ENCODE data around the gene EVA1B. TPM values are rescaled to one million over a fixed set of nuclear protein-coding genes. Genes with fewer than 3 reads are reported as not detected.

The EVA1B gene
- total and polyA plus RNA-seq, 2 of the 13 experiments (the other 11 are each of a cell fraction or from before 2014, with no cell fraction given), result 3.9 to 6.6 TPM

GRCh38 chr1:36276688-36277087 lies 46.8 kb downstream of the EVA1B start:
- no peak overlapping the region for H3K4me3 ChIP-seq (replicated peaks in 1 of 3; ENCODE audit: insufficient read depth in 1 of 3, low read depth in 2 of 3, low read length in 3 of 3)
- no TSS peak for BruUV-seq (replicated peaks)
- peaks cover 8% of the 10 kb centered on the region; the same call in 1 of the 2 replicates for H3K4me1 ChIP-seq (ENCODE audit: insufficient read depth, low read length)
- H3K9ac ChIP-seq (ENCODE audit: insufficient read depth, low read depth, low read length), result no peak overlapping the region
- ChIA-PET CTCF (ENCODE audit: low intra/inter-chr PET ratio, low total read pairs) (no interaction called here), POLR2A (no interaction called here)
- H2AFZ ChIP-seq (ENCODE audit: low read length), result no peak overlapping the region
- 95% methylated on average over 6 of the region's 6 CpGs for WGBS (ENCODE audit: low lambda C conversion rate)
- no peaks in the 10 kb centered on the region for H4K20me1 ChIP-seq (ENCODE audit: insufficient read depth, low read length)
- FAIRE-seq, result no peak
- no peak for DNase-seq (ENCODE audit: low spot score)
- intact Hi-C loops (cut with micrococcal nuclease; ENCODE audit: unreplicated experiment), result no loop called here
- H3K27ac ChIP-seq (ENCODE audit: extremely low read length, insufficient read depth, low read length), result no peak overlapping the region
- H3K9me3 ChIP-seq (ENCODE audit: low read length), result no peaks in the 10 kb centered on the region
- no peaks in the 10 kb centered on the region for H3K27me3 ChIP-seq (ENCODE audit: control insufficient read depth in 1 of 2, insufficient read depth in 2 of 2, low read length in 2 of 2)
- H3K4me2 ChIP-seq (ENCODE audit: low read depth, low read length), result no peak overlapping the region
- H3K36me3 ChIP-seq (replicated peaks in 1 of 2; ENCODE audit: control insufficient read depth in 1 of 2, insufficient read depth in 2 of 2, low read length in 2 of 2), result peaks cover 1 to 36% of the 10 kb centered on the region in 2 experiments; a peak in 4 of 5 replicates
- no peak for ATAC-seq
- H3K79me2 ChIP-seq (ENCODE audit: insufficient read depth, low read length), result peaks cover 65% of the 10 kb centered on the region
- in situ Hi-C loops (cut with HindIII; ENCODE audit: extremely low pct_ligation_motif_present, low pct_unique_long_range_greater_than_20kb), result no loop called here
- TF ChIP-seq ZNF121 (CRISPR knock-in tag; IDR thresholded peaks at IDR 0.05), result no peak
- TF ChIP-seq ZFP36 (IDR thresholded peaks at IDR 0.05; ENCODE audit: borderline replicate concordance, low read depth, low read length, partially characterized antibody), result no peak
- TF ChIP-seq MBNL3 (CRISPR knock-in tag; conservative IDR thresholded peaks at IDR 0.05), result no peak
- TF ChIP-seq ZNF639 (CRISPR knock-in tag; conservative IDR thresholded peaks at IDR 0.05), result no peak
- TF ChIP-seq U2AF2 (IDR thresholded peaks at IDR 0.05; ENCODE audit: low read depth, low read length), result no peak
- TF ChIP-seq RFXAP (CRISPR knock-in tag; IDR thresholded peaks at IDR 0.05; ENCODE audit: borderline replicate concordance), result no peak
- TF ChIP-seq RBFOX2 (IDR thresholded peaks at IDR 0.05; ENCODE audit: low read depth, low read length), result no peak
- TF ChIP-seq ZBTB34 (CRISPR knock-in tag; IDR thresholded peaks at IDR 0.05), result no peak
- no peak for TF ChIP-seq AGO1 (IDR thresholded peaks at IDR 0.05; ENCODE audit: low read depth, low read length, poor library complexity, severe bottlenecking)
- no peak for TF ChIP-seq TAF15 (IDR thresholded peaks at IDR 0.05; ENCODE audit: low read depth, low read length, poor library complexity, severe bottlenecking)
- TF ChIP-seq ZNF280D (CRISPR knock-in tag; IDR thresholded peaks at IDR 0.05), result no peak
- TF ChIP-seq ZNF337 (CRISPR knock-in tag; IDR thresholded peaks at IDR 0.05; ENCODE audit: borderline replicate concordance, low read depth), result no peak
- no peak for TF ChIP-seq ZNF792 (CRISPR knock-in tag; IDR thresholded peaks at IDR 0.05)
- no peak for TF ChIP-seq ZNF17 (CRISPR knock-in tag; IDR thresholded peaks at IDR 0.05)
- no peak for TF ChIP-seq NCOA1 (CRISPR knock-in tag; IDR thresholded peaks at IDR 0.05)
- TF ChIP-seq HNRNPLL (IDR thresholded peaks at IDR 0.05; ENCODE audit: low read depth, low read length, poor library complexity, severe bottlenecking), result no peak
- TF ChIP-seq SNAI1 (CRISPR knock-in tag; IDR thresholded peaks at IDR 0.05; ENCODE audit: borderline replicate concordance), result no peak
- TF ChIP-seq TRAFD1 (CRISPR knock-in tag; IDR thresholded peaks at IDR 0.05; ENCODE audit: borderline replicate concordance), result no peak
